T-helper 1 cell (primary cell): Measurements from ENCODE around the gene SCAF8.
"Not testable (repeated sequence)": the region's sequence is repeated elsewhere in the genome, so short reads cannot be mapped to it uniquely, and the experiment has no call there.

Source experiments
- DNase-seq, 5 donors: peaks; one replicate each; pipeline ENCODE4 v3.0.0-alpha.2; 2012 to 2020

SCAF8 gene

GRCh38 chr6:154733626-154734382, 588 bp downstream of the SCAF8 start:
- peak; percentile 81 to 92 (median 87) for DNase-seq

- DNase-seq = no peak
These were observed 3.5 kb downstream of the SCAF8 start for GRCh38 chr6:154736618-154737259.

GRCh38 chr6:154737424-154737823, 4.2 kb downstream of the SCAF8 start:
- no peak for DNase-seq

- DNase-seq = no peak
These were observed 5.3 kb downstream of the SCAF8 start for GRCh38 chr6:154738551-154738961.

GRCh38 chr6:154740658-154741057, 7.4 kb downstream of the SCAF8 start:
- DNase-seq = no peak

GRCh38 chr6:154742891-154743290, 9.7 kb downstream of the SCAF8 start:
- DNase-seq = no peak

- not testable (repeated sequence) for DNase-seq
These were observed 11.0 kb downstream of the SCAF8 start for GRCh38 chr6:154744029-154744745.

GRCh38 chr6:154745243-154745642, 12.0 kb downstream of the SCAF8 start:
- DNase-seq = no peak

GRCh38 chr6:154749341-154749740, 16.1 kb downstream of the SCAF8 start:
- no peak for DNase-seq

GRCh38 chr6:154751011-154751800, 18.0 kb downstream of the SCAF8 start:
- no peak for DNase-seq

- DNase-seq = no peak
These were observed 18.8 kb downstream of the SCAF8 start for GRCh38 chr6:154752022-154752421.

- no peak for DNase-seq
These were observed 20.9 kb downstream of the SCAF8 start for GRCh38 chr6:154754152-154754551.

GRCh38 chr6:154757352-154758050, 24.3 kb downstream of the SCAF8 start:
- DNase-seq = no peak

- DNase-seq = no peak
These were observed 24.9 kb downstream of the SCAF8 start for GRCh38 chr6:154758125-154758524.

GRCh38 chr6:154763650-154764049, 30.4 kb downstream of the SCAF8 start:
- DNase-seq = no peak

GRCh38 chr6:154765273-154765672, 32.1 kb downstream of the SCAF8 start:
- no peak for DNase-seq

- DNase-seq = no peak
These were observed 33.1 kb downstream of the SCAF8 start for GRCh38 chr6:154766288-154766687.

GRCh38 chr6:154767003-154767723, 33.9 kb downstream of the SCAF8 start:
- DNase-seq = no peak

GRCh38 chr6:154768280-154768679, 35.1 kb downstream of the SCAF8 start:
- no peak for DNase-seq

- DNase-seq = peak in 1 of 5 donors; percentile 70
These were observed 40.4 kb downstream of the SCAF8 start for GRCh38 chr6:154773610-154774089.

- DNase-seq = not testable (repeated sequence)
These were observed 45.9 kb downstream of the SCAF8 start for GRCh38 chr6:154779157-154779556.
